GM12874 (cell line): ENCODE data around the gene DNAI7.

Source experiments
- TF ChIP-seq, protein P1 (sequence below): IDR thresholded peaks from 2 replicates; pipeline ENCODE4 v1.5.1; 2011; ENCODE audit warnings: low read depth, mild to moderate bottlenecking, control low read depth, low read length, moderate library complexity; ENCODE audit not compliant: insufficient read depth

Gene DNAI7

GRCh38 chr12:25131270-25131669, 63.7 kb downstream of the DNAI7 start:
- TF ChIP-seq, protein P1, sequence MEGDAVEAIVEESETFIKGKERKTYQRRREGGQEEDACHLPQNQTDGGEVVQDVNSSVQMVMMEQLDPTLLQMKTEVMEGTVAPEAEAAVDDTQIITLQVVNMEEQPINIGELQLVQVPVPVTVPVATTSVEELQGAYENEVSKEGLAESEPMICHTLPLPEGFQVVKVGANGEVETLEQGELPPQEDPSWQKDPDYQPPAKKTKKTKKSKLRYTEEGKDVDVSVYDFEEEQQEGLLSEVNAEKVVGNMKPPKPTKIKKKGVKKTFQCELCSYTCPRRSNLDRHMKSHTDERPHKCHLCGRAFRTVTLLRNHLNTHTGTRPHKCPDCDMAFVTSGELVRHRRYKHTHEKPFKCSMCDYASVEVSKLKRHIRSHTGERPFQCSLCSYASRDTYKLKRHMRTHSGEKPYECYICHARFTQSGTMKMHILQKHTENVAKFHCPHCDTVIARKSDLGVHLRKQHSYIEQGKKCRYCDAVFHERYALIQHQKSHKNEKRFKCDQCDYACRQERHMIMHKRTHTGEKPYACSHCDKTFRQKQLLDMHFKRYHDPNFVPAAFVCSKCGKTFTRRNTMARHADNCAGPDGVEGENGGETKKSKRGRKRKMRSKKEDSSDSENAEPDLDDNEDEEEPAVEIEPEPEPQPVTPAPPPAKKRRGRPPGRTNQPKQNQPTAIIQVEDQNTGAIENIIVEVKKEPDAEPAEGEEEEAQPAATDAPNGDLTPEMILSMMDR, result no peak

DNA sequence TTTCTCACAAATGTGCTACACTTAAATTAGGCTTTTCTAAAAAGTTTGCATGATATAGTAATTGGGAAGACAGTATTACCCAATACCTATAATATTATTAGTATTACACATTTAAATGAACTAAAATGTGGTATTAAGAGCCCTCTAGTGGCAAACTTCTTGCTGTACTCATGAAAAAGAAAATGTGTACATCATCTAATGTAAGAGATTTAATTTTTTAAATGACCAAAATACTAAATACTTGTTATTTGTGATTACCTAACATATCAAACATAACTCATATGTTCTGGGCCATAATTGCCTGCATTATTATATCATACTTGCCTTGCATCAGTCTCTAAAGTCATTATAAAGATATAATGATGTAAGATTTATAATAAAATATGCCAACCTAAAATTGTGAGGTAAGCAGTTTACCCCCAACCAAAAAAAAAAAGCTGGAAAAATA, 64.2 kb downstream of the DNAI7 start:
- TF ChIP-seq, protein P1, result peak; percentile 17; the same call in 1 of the 2 replicates

DNA sequence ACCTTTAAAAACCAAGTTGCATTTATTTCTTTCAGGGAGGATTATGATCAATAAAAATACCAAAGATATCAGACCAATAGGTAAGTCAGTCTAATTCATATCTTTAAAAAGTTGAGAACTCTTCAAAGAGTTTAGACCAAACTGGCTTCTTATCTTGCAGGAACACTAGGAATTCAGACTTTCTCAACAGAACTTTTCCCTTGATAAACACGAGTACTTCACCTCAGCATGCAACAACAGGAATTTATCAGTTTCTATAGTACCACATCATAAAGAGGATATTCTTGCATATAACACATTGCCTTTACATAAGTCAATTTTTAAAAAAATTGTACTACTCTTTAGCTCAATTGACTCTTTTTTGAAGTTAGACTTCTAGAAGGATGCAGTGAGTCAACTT, 68.2 kb downstream of the DNAI7 start:
- TF ChIP-seq, protein P1, result no peak

GRCh38 chr12:25126101-25126500, 68.9 kb downstream of the DNAI7 start:
- TF ChIP-seq, protein P1, result no peak

DNA sequence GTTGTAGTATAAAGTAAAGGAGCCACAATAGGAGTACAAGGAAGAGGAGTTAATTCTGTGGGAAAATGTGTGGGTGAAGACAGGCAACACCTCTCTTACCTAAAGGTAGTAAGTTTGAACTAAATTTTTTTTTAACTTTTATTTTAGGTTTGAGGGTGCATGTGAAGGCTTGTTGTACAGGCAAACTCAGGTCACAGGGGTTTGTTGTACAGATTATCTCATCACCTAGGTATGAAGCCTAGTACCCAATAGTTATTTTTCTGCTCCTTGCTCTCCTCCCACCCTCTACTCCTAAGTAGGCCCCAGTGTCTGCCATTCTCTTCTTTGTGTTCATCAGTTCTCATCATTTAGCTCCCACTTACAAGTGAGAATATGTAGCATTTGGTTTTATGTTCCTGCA, 70.5 kb downstream of the DNAI7 start:
- TF ChIP-seq, protein P1, result no peak

DNA sequence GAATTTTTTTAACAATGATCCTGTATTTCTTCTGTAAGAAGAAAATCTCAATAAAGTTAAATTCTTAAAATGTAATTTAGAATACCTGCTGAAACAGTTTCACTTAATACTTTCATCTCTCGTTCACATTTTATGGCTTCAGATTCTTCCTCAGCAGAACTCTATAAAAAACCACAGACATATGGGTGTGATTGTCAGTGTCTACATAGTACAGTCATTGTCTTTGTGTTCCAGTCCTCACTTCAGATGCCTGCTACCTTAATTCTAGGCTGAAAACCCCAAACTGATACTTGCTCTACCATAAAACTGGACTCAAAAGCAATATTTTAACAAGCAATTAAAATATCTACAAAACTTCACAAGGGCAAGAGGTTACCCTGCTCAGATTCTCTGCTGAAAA, 71.8 kb downstream of the DNAI7 start:
- TF ChIP-seq, protein P1, result no peak

DNA sequence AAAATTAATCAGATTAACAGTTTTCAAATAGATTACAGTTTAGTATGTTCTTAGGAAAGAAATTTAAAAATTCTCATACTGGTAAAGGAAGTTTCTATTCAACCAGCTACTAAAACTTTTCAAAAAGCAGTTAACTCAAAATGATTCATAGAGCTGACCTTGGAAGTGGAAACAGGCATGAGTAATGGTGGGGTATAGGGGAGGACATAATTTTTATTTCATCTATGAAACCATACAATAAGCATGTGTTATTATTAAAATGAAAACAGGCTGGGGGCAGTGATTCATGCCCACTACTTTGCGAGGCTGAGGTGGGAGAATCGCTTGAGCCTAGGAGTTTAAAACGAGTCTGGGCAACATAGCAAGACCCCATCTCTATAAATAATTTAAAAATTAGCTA, 73.0 kb downstream of the DNAI7 start:
- TF ChIP-seq, protein P1, result no peak

GRCh38 chr12:25121110-25121509, 73.8 kb downstream of the DNAI7 start:
- TF ChIP-seq, protein P1, result no peak
